Thymus (tissue), 11 donors: ENCODE measurements around the gene TIAM2. TPM values are rescaled to one million over a fixed set of nuclear protein-coding genes. Genes with fewer than 3 reads are reported as not detected.

Experiments used
- DNase-seq, 9 donors: peaks; one replicate each; pipeline ENCODE4 v3.0.0-alpha.2; 2013; ENCODE audit warnings: low spot score in 9 of 9, low read depth in 6 of 9, missing footprints in 1 of 9
- H3K27ac ChIP-seq, 2 donors: one replicate each; pipeline ENCODE4 v1.5.1; 2013; ENCODE audit warnings: control low read depth in 1 of 2, low read depth in 1 of 2, low read length in 1 of 2, mild to moderate bottlenecking in 1 of 2, moderate library complexity in 1 of 2
- H3K27me3 ChIP-seq, 2 donors: one replicate each; pipeline ENCODE4 v1.5.1; 2013; ENCODE audit warnings: low read length in 1 of 2; ENCODE audit not compliant: control insufficient read depth in 2 of 2, insufficient read depth in 1 of 2
- H3K36me3 ChIP-seq, 2 donors: one replicate each; pipeline ENCODE4 v1.5.1; 2013; ENCODE audit warnings: low read length in 1 of 2, mild to moderate bottlenecking in 1 of 2, moderate library complexity in 1 of 2; ENCODE audit not compliant: control insufficient read depth in 2 of 2, insufficient read depth in 2 of 2
- H3K4me1 ChIP-seq, 2 donors: one replicate each; pipeline ENCODE4 v1.5.1; 2013; ENCODE audit warnings: low read length in 2 of 2; ENCODE audit not compliant: control insufficient read depth in 2 of 2, insufficient read depth in 2 of 2
- H3K4me3 ChIP-seq, 2 donors: one replicate each; pipeline ENCODE4 v1.5.1; 2013; ENCODE audit warnings: low read length in 2 of 2, control low read depth in 1 of 2, mild to moderate bottlenecking in 1 of 2
- H3K9me3 ChIP-seq, 2 donors: one replicate each; pipeline ENCODE4 v1.5.1; 2013; ENCODE audit warnings: low read length in 1 of 2, mild to moderate bottlenecking in 1 of 2; ENCODE audit not compliant: control insufficient read depth in 2 of 2, insufficient read depth in 1 of 2
- WGBS: extraction: QIAGEN DNeasy Blood & Tissue Kit; methylation state at CpG from one replicate; pipeline ENCODE4 v1.1.7; 2013; 5-methylcytosine and 5-hydroxymethylcytosine counted together
- polyA plus RNA-seq: library from polyadenylated mRNA; stranded (reverse); fragments of 200-250 nt; gene quantifications from one replicate; pipeline ENCODE4 v1.2.3, GENCODE V29; 2013
- total RNA-seq: library from RNA; stranded (reverse); fragments of 120-200 nt; gene quantifications from one replicate; pipeline ENCODE4 v1.2.4, GENCODE V29; 2013
- donor health status: healthy.

The TIAM2 gene
- total and polyA plus RNA-seq, 2 donors: 5.4 to 7.8 TPM

- 96% methylated on average over 7 of the region's 7 CpGs for WGBS
- no peak overlapping the region for H3K4me3 ChIP-seq
- no peaks in the 10 kb centered on the region for H3K9me3 ChIP-seq
- no peak for DNase-seq
- H3K27ac ChIP-seq: no peak overlapping the region
- no peaks in the 10 kb centered on the region for H3K4me1 ChIP-seq
- H3K27me3 ChIP-seq: no peaks in the 10 kb centered on the region
- H3K36me3 ChIP-seq: no peaks in the 10 kb centered on the region
Observed at GRCh38 chr6:155077331-155077730, 82.2 kb downstream of the TIAM2 start.

- no peak overlapping the region for H3K27ac ChIP-seq
- H3K9me3 ChIP-seq: no peaks in the 10 kb centered on the region
- 98% methylated on average over 2 of the region's 2 CpGs for WGBS
- no peaks in the 10 kb centered on the region for H3K36me3 ChIP-seq
- H3K4me3 ChIP-seq: no peak overlapping the region
- no peak for DNase-seq
- H3K27me3 ChIP-seq: no peaks in the 10 kb centered on the region
- no peaks in the 10 kb centered on the region for H3K4me1 ChIP-seq
Observed at GRCh38 chr6:155077784-155078183, 82.7 kb downstream of the TIAM2 start.

GRCh38 chr6:155078331-155078745 lies 83.2 kb downstream of the TIAM2 start:
- 66% methylated on average over 8 of the region's 8 CpGs for WGBS
- H3K4me1 ChIP-seq: no peaks in the 10 kb centered on the region
- no peak for DNase-seq
- no peak overlapping the region for H3K27ac ChIP-seq
- no peak overlapping the region for H3K4me3 ChIP-seq
- no peaks in the 10 kb centered on the region for H3K27me3 ChIP-seq
- H3K36me3 ChIP-seq: no peaks in the 10 kb centered on the region
- no peaks in the 10 kb centered on the region for H3K9me3 ChIP-seq

GRCh38 chr6:155079985-155080452 lies 84.9 kb downstream of the TIAM2 start:
- no peaks in the 10 kb centered on the region for H3K9me3 ChIP-seq

GRCh38 chr6:155080881-155081845 lies 86.0 kb downstream of the TIAM2 start:
- no peaks in the 10 kb centered on the region for H3K4me1 ChIP-seq
- H3K9me3 ChIP-seq: no peaks in the 10 kb centered on the region
- H3K36me3 ChIP-seq: no peaks in the 10 kb centered on the region
- H3K27ac ChIP-seq: no peak overlapping the region
- H3K27me3 ChIP-seq: no peaks in the 10 kb centered on the region
- no peak for DNase-seq
- 53% methylated on average over 9 of the region's 9 CpGs for WGBS
- H3K4me3 ChIP-seq: no peak overlapping the region

More at GRCh38 chr6:155079985-155080452, 84.9 kb downstream of the TIAM2 start:
- Histone ChIP-seq H3K4me3 (no peak overlapping the region), H3K36me3 (no peaks in the 10 kb centered on the region), H3K4me1 (no peaks in the 10 kb centered on the region), H3K27ac (no peak overlapping the region), H3K27me3 (no peaks in the 10 kb centered on the region)
- WGBS: 21% methylated on average over 7 of the region's 7 CpGs
- DNase-seq: no peak

GRCh38 chr6:155084431-155085123 lies 89.5 kb downstream of the TIAM2 start:
- H3K27me3 ChIP-seq: no peaks in the 10 kb centered on the region
- no peak overlapping the region for H3K4me3 ChIP-seq
- no peaks in the 10 kb centered on the region for H3K4me1 ChIP-seq
- H3K9me3 ChIP-seq: no peaks in the 10 kb centered on the region
- no peak for DNase-seq
- H3K27ac ChIP-seq: no peak overlapping the region
- H3K36me3 ChIP-seq: no peaks in the 10 kb centered on the region
- 99% methylated on average over 4 of the region's 4 CpGs for WGBS

GRCh38 chr6:155085582-155086257 lies 90.6 kb downstream of the TIAM2 start:
- Histone ChIP-seq H3K27ac (no peak overlapping the region), H3K36me3 (no peaks in the 10 kb centered on the region), H3K4me1 (no peaks in the 10 kb centered on the region), H3K9me3 (no peaks in the 10 kb centered on the region), H3K27me3 (no peaks in the 10 kb centered on the region), H3K4me3 (no peak overlapping the region)
- DNase-seq: no peak
- 87% methylated on average over 8 of the region's 8 CpGs for WGBS

- no peaks in the 10 kb centered on the region for H3K36me3 ChIP-seq
- H3K9me3 ChIP-seq: no peaks in the 10 kb centered on the region
- no peak overlapping the region for H3K4me3 ChIP-seq
- H3K4me1 ChIP-seq: no peaks in the 10 kb centered on the region
- H3K27ac ChIP-seq: no peak overlapping the region
- no peak for DNase-seq
- no peaks in the 10 kb centered on the region for H3K27me3 ChIP-seq
- 89% methylated on average over 1 of the region's 1 CpG for WGBS
Observed at GRCh38 chr6:155088856-155089255, 93.7 kb downstream of the TIAM2 start.

GRCh38 chr6:155089746-155090145 lies 94.6 kb downstream of the TIAM2 start:
- no peak overlapping the region for H3K27ac ChIP-seq
- DNase-seq: no peak
- no peaks in the 10 kb centered on the region for H3K4me1 ChIP-seq
- H3K36me3 ChIP-seq: no peaks in the 10 kb centered on the region
- WGBS: 97% methylated on average over 4 of the region's 4 CpGs
- H3K9me3 ChIP-seq: no peaks in the 10 kb centered on the region
- no peak overlapping the region for H3K4me3 ChIP-seq
- H3K27me3 ChIP-seq: no peaks in the 10 kb centered on the region
